ENCODE measurements around the gene DDX59.

The DDX59 gene

GRCh38 chr1:200669314-200670241 lies at the start of gene DDX59:
TSS of gene DDX59 (minus strand) at chr1:200669907. CDS start at chr1:200666740, 3,167 bp downstream.
- H3K4me3 ChIP-seq (ENCODE audit: low read depth, low read length), result peak within 1 kb of the TSS; percentile 92
- H3K9ac ChIP-seq (ENCODE audit: low read depth, low read length), result peak within 1 kb of the TSS; percentile 96
- H3K27ac ChIP-seq (ENCODE audit: low read depth, low read length), result peak within 1 kb of the TSS; percentile 100
- H3K27me3 ChIP-seq (ENCODE audit: control insufficient read depth, insufficient read depth, low read length), result no peaks in the 10 kb centered on the region
- no peaks in the 10 kb centered on the region for H3K9me3 ChIP-seq (ENCODE audit: control insufficient read depth, insufficient read depth, low read length)
- H3K4me1 ChIP-seq (ENCODE audit: control insufficient read depth, insufficient read depth, low read length), result peaks cover 18% of the 10 kb centered on the region
- H3K36me3 ChIP-seq (ENCODE audit: control insufficient read depth, insufficient read depth, low read length), result peaks cover 12% of the 10 kb centered on the region; the same call in 1 of the 2 replicates

GRCh38 chr1:200714504-200715187 lies 44.9 kb upstream of the DDX59 start:
- no peaks in the 10 kb centered on the region for H3K4me1 ChIP-seq (ENCODE audit: control insufficient read depth, insufficient read depth, low read length)
- no peak overlapping the region for H3K27ac ChIP-seq (ENCODE audit: low read depth, low read length)
- H3K36me3 ChIP-seq (ENCODE audit: control insufficient read depth, insufficient read depth, low read length), result no peaks in the 10 kb centered on the region
- no peaks in the 10 kb centered on the region for H3K9me3 ChIP-seq (ENCODE audit: control insufficient read depth, insufficient read depth, low read length)
- H3K27me3 ChIP-seq (ENCODE audit: control insufficient read depth, insufficient read depth, low read length), result no peaks in the 10 kb centered on the region
- no peak overlapping the region for H3K4me3 ChIP-seq (ENCODE audit: low read depth, low read length)
- no peak overlapping the region for H3K9ac ChIP-seq (ENCODE audit: low read depth, low read length)

- H3K9ac ChIP-seq (ENCODE audit: low read depth, low read length), result no peak overlapping the region
- no peaks in the 10 kb centered on the region for H3K36me3 ChIP-seq (ENCODE audit: control insufficient read depth, insufficient read depth, low read length)
- no peak overlapping the region for H3K4me3 ChIP-seq (ENCODE audit: low read depth, low read length)
- H3K4me1 ChIP-seq (ENCODE audit: control insufficient read depth, insufficient read depth, low read length), result no peaks in the 10 kb centered on the region
- no peak overlapping the region for H3K27ac ChIP-seq (ENCODE audit: low read depth, low read length)
- no peaks in the 10 kb centered on the region for H3K27me3 ChIP-seq (ENCODE audit: control insufficient read depth, insufficient read depth, low read length)
- no peaks in the 10 kb centered on the region for H3K9me3 ChIP-seq (ENCODE audit: control insufficient read depth, insufficient read depth, low read length)
Measured at GRCh38 chr1:200710166-200710565, 40.5 kb upstream of the DDX59 start.

GRCh38 chr1:200708769-200709168 lies 39.1 kb upstream of the DDX59 start:
- H3K9ac ChIP-seq (ENCODE audit: low read depth, low read length), result no peak overlapping the region
- H3K9me3 ChIP-seq (ENCODE audit: control insufficient read depth, insufficient read depth, low read length), result no peaks in the 10 kb centered on the region
- no peaks in the 10 kb centered on the region for H3K4me1 ChIP-seq (ENCODE audit: control insufficient read depth, insufficient read depth, low read length)
- no peak overlapping the region for H3K4me3 ChIP-seq (ENCODE audit: low read depth, low read length)
- H3K36me3 ChIP-seq (ENCODE audit: control insufficient read depth, insufficient read depth, low read length), result no peaks in the 10 kb centered on the region
- no peak overlapping the region for H3K27ac ChIP-seq (ENCODE audit: low read depth, low read length)
- no peaks in the 10 kb centered on the region for H3K27me3 ChIP-seq (ENCODE audit: control insufficient read depth, insufficient read depth, low read length)

- no peak overlapping the region for H3K27ac ChIP-seq (ENCODE audit: low read depth, low read length)
- no peak overlapping the region for H3K9ac ChIP-seq (ENCODE audit: low read depth, low read length)
- H3K27me3 ChIP-seq (ENCODE audit: control insufficient read depth, insufficient read depth, low read length), result no peaks in the 10 kb centered on the region
- H3K9me3 ChIP-seq (ENCODE audit: control insufficient read depth, insufficient read depth, low read length), result no peaks in the 10 kb centered on the region
- H3K36me3 ChIP-seq (ENCODE audit: control insufficient read depth, insufficient read depth, low read length), result no peaks in the 10 kb centered on the region
- no peaks in the 10 kb centered on the region for H3K4me1 ChIP-seq (ENCODE audit: control insufficient read depth, insufficient read depth, low read length)
- no peak overlapping the region for H3K4me3 ChIP-seq (ENCODE audit: low read depth, low read length)
Measured at GRCh38 chr1:200708161-200708560, 38.5 kb upstream of the DDX59 start.

GRCh38 chr1:200707116-200707515 lies 37.4 kb upstream of the DDX59 start:
- no peaks in the 10 kb centered on the region for H3K27me3 ChIP-seq (ENCODE audit: control insufficient read depth, insufficient read depth, low read length)
- no peak overlapping the region for H3K9ac ChIP-seq (ENCODE audit: low read depth, low read length)
- no peak overlapping the region for H3K27ac ChIP-seq (ENCODE audit: low read depth, low read length)
- H3K4me3 ChIP-seq (ENCODE audit: low read depth, low read length), result no peak overlapping the region
- no peaks in the 10 kb centered on the region for H3K36me3 ChIP-seq (ENCODE audit: control insufficient read depth, insufficient read depth, low read length)
- no peaks in the 10 kb centered on the region for H3K4me1 ChIP-seq (ENCODE audit: control insufficient read depth, insufficient read depth, low read length)
- H3K9me3 ChIP-seq (ENCODE audit: control insufficient read depth, insufficient read depth, low read length), result no peaks in the 10 kb centered on the region

GRCh38 chr1:200706111-200706814 lies 36.6 kb upstream of the DDX59 start:
- H3K9ac ChIP-seq (ENCODE audit: low read depth, low read length), result no peak overlapping the region
- no peaks in the 10 kb centered on the region for H3K4me1 ChIP-seq (ENCODE audit: control insufficient read depth, insufficient read depth, low read length)
- H3K27me3 ChIP-seq (ENCODE audit: control insufficient read depth, insufficient read depth, low read length), result no peaks in the 10 kb centered on the region
- no peak overlapping the region for H3K4me3 ChIP-seq (ENCODE audit: low read depth, low read length)
- no peak overlapping the region for H3K27ac ChIP-seq (ENCODE audit: low read depth, low read length)
- H3K9me3 ChIP-seq (ENCODE audit: control insufficient read depth, insufficient read depth, low read length), result no peaks in the 10 kb centered on the region
- H3K36me3 ChIP-seq (ENCODE audit: control insufficient read depth, insufficient read depth, low read length), result no peaks in the 10 kb centered on the region

- no peak overlapping the region for H3K27ac ChIP-seq (ENCODE audit: low read depth, low read length)
Measured at GRCh38 chr1:200704986-200705500, 35.3 kb upstream of the DDX59 start.

GRCh38 chr1:200699871-200700270 lies 30.2 kb upstream of the DDX59 start:
- peaks cover 4% of the 10 kb centered on the region; the same call in 1 of the 2 replicates for H3K4me1 ChIP-seq (ENCODE audit: control insufficient read depth, insufficient read depth, low read length)
- H3K9me3 ChIP-seq (ENCODE audit: control insufficient read depth, insufficient read depth, low read length), result no peaks in the 10 kb centered on the region
- no peak overlapping the region for H3K4me3 ChIP-seq (ENCODE audit: low read depth, low read length)
- no peaks in the 10 kb centered on the region for H3K27me3 ChIP-seq (ENCODE audit: control insufficient read depth, insufficient read depth, low read length)
- H3K9ac ChIP-seq (ENCODE audit: low read depth, low read length), result no peak overlapping the region
- no peak overlapping the region for H3K27ac ChIP-seq (ENCODE audit: low read depth, low read length)
- H3K36me3 ChIP-seq (ENCODE audit: control insufficient read depth, insufficient read depth, low read length), result no peaks in the 10 kb centered on the region

More at GRCh38 chr1:200704986-200705500, 35.3 kb upstream of the DDX59 start:
- H3K27me3 ChIP-seq (ENCODE audit: control insufficient read depth, insufficient read depth, low read length), result no peaks in the 10 kb centered on the region
- H3K4me1 ChIP-seq (ENCODE audit: control insufficient read depth, insufficient read depth, low read length), result peaks cover under 1% of the 10 kb centered on the region; the same call in 1 of the 2 replicates
- H3K9ac ChIP-seq (ENCODE audit: low read depth, low read length), result no peak overlapping the region
- H3K36me3 ChIP-seq (ENCODE audit: control insufficient read depth, insufficient read depth, low read length), result no peaks in the 10 kb centered on the region
- H3K4me3 ChIP-seq (ENCODE audit: low read depth, low read length), result no peak overlapping the region
- H3K9me3 ChIP-seq (ENCODE audit: control insufficient read depth, insufficient read depth, low read length), result no peaks in the 10 kb centered on the region

- H3K4me1 ChIP-seq (ENCODE audit: control insufficient read depth, insufficient read depth, low read length), result peaks cover under 1% of the 10 kb centered on the region; the same call in 1 of the 2 replicates
- H3K9ac ChIP-seq (ENCODE audit: low read depth, low read length), result no peak overlapping the region
- no peaks in the 10 kb centered on the region for H3K27me3 ChIP-seq (ENCODE audit: control insufficient read depth, insufficient read depth, low read length)
- no peak overlapping the region for H3K27ac ChIP-seq (ENCODE audit: low read depth, low read length)
- H3K9me3 ChIP-seq (ENCODE audit: control insufficient read depth, insufficient read depth, low read length), result no peaks in the 10 kb centered on the region
- H3K4me3 ChIP-seq (ENCODE audit: low read depth, low read length), result no peak overlapping the region
- no peaks in the 10 kb centered on the region for H3K36me3 ChIP-seq (ENCODE audit: control insufficient read depth, insufficient read depth, low read length)
Measured at GRCh38 chr1:200694738-200695137, 25.0 kb upstream of the DDX59 start.

Data from HUES48 (cell line).